PC-3 (cell line): Measurements from ENCODE around the gene TNFRSF1B.

Source experiments
- CTCF ChIP-seq: fragments of 300-600 bp; sonication (generic); conservative IDR thresholded peaks from 2 replicates; pipeline ENCODE4 v1.5.1; 2017; ENCODE audit warnings: antibody characterized with exemption, low read depth, mild to moderate bottlenecking, low read length
- EZH2 ChIP-seq: fragments of 300-600 bp; sonication (generic); IDR thresholded peaks from one replicate; pipeline ENCODE4 v1.6.1; 2017; ENCODE audit warnings: antibody characterized with exemption, mild to moderate bottlenecking, low read length; ENCODE audit not compliant: unreplicated experiment
- EZH2phosphoT487 ChIP-seq: fragments of 300-600 bp; sonication (generic); IDR thresholded peaks from 2 replicates; pipeline ENCODE4 v1.6.1; 2018; ENCODE audit warnings: mild to moderate bottlenecking, antibody characterized with exemption, low read length, borderline replicate concordance

- TF ChIP-seq CTCF (no peak), EZH2 (no peak), EZH2phosphoT487 (no peak)
These were observed 89.1 kb downstream of the TNFRSF1B start for GRCh38 chr1:12255913-12256312.
